Fibroblast of pulmonary artery (primary cell): ENCODE data around the gene ZNF189.

ENCODE experiments used
- DNase-seq: peaks from one replicate; pipeline ENCODE4 v3.0.0-alpha.2; 2010; ENCODE audit warnings: low read depth
- H3K4me3 ChIP-seq: replicated peaks from 2 replicates; pipeline ENCODE4 v1.5.1; 2011; ENCODE audit warnings: low read depth, mild to moderate bottlenecking, control low read depth, low read length, moderate library complexity
- TF ChIP-seq, protein P1 (sequence below): IDR thresholded peaks from 2 replicates; pipeline ENCODE4 v1.5.1; 2011; ENCODE audit warnings: mild to moderate bottlenecking, control low read depth, low read length, inconsistent platforms; ENCODE audit errors: missing control alignments

ZNF189 gene

DNA sequence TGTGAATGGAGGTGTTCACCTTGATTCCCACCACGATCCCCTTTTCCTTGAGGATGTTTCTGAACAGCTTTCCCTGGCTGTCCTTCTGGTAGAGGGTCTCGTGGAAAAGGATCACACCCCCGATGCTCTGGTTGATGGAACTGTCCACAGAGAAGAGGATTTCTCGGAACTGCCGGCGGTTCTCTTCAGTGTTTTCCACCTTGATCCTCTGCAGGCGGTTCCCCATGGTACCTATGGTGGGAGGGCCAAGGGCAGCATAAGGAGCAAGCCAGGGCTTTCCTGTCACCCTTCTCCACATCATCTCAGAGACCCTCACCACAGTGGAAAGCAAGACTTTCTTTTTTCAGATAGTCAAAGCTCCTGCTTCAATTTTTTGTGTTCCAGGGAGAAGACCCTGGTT lies 31.1 kb downstream of the ZNF189 start:
- TF ChIP-seq, protein P1, sequence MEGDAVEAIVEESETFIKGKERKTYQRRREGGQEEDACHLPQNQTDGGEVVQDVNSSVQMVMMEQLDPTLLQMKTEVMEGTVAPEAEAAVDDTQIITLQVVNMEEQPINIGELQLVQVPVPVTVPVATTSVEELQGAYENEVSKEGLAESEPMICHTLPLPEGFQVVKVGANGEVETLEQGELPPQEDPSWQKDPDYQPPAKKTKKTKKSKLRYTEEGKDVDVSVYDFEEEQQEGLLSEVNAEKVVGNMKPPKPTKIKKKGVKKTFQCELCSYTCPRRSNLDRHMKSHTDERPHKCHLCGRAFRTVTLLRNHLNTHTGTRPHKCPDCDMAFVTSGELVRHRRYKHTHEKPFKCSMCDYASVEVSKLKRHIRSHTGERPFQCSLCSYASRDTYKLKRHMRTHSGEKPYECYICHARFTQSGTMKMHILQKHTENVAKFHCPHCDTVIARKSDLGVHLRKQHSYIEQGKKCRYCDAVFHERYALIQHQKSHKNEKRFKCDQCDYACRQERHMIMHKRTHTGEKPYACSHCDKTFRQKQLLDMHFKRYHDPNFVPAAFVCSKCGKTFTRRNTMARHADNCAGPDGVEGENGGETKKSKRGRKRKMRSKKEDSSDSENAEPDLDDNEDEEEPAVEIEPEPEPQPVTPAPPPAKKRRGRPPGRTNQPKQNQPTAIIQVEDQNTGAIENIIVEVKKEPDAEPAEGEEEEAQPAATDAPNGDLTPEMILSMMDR = no peak
- DNase-seq = no peak
- no peak overlapping the region for H3K4me3 ChIP-seq

DNA sequence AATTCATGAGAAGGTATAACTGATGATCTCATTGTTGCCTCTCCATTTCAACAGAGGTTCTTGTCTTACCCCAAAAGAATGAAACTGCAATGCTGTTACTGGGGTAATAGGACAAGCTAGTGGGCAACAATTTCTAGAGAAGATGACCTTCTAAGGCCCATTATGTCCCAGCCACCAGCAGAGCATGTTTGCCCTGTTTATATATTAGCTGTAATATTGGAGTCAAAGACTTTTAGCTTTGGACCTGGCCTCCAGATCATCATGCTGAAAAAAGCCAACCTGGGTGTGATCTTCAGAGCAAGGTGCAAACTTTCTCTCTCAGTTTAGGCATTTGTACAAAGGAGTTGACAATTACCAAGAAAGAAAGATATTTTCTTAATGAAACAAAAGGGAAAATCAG lies 33.5 kb downstream of the ZNF189 start:
- TF ChIP-seq, protein P1 = no peak
- no peak overlapping the region for H3K4me3 ChIP-seq
- DNase-seq = no peak

DNA sequence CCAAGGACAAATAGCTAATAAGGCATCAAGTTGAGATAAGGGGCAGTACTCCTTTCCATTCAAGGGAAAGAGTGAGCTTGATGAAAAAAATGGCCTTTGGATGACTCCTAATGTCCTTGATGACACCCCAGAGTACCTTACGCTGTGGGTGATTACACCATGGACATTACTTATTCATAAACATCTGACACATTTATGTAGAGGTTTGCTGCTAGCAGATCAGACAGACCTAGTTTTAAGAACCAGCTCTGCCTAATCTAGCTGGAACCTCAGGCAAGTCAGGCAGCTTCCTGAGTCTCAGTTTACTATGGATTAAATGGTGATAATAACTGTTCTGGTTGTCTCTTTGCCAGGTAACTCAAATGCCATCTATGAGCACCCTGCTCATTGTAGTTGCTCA lies 34.1 kb downstream of the ZNF189 start:
- no peak for DNase-seq
- no peak overlapping the region for H3K4me3 ChIP-seq
- TF ChIP-seq, protein P1 = no peak

DNA sequence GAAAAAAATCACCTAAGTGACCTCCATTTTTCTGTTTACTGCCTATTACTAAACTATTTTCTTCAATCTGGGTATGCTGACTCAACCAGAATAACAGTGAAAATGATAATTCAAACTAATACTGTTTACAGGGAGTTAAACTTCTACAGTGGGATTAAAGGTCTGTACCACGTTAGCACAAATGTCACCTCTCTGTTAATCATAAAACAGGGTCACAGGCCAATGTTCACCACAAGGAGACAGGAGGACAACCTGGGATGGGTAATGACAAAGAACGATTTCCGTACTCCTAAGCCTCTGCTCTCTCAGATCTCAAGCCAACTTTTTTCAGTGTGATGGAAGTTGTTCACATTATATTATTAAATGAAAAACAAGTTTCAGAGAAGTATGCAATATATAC lies 34.6 kb downstream of the ZNF189 start:
- no peak overlapping the region for H3K4me3 ChIP-seq
- TF ChIP-seq, protein P1 = no peak
- no peak for DNase-seq

DNA sequence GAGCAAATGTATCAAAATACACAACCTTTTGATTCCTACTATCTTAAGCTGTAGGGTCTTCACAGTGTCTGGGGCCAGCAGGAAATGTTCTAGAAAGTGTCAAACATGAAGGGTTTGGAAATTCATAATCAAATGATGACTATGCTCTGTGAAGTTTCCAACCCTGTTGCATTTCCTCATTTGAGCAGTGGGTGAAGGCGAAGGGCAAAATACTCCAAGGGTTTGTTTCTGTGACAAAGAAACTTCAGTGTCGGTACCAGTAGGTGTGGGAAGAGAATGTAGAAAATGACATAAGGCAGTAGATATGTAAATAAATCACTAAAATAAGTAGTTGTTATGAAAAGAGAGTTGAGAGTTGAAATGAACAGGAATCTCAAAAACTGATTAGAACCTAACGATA lies 36.3 kb downstream of the ZNF189 start:
- TF ChIP-seq, protein P1 = no peak
- no peak overlapping the region for H3K4me3 ChIP-seq
- no peak for DNase-seq

DNA sequence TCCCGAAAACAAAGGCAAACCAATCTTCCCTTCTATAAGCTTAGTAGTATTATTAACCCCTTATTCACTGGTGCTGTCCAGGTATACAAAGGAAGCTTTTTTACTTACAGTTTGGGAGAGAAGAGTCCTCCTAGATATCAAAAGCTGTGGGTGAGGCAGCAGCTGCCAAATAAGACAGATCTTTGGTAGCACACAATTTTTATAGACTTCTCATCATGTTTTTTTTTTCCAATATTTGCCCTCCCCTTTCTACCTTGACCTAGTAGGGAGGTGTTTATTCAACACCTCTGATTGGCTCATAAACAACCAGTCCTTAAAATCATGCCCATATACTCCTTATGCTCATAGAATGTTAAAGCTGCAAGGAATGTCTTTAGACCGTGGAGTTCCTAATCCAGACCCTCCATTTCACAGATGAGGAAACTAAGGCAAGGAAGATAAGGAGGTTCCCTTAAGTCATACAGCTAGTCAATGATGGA lies 37.0 kb downstream of the ZNF189 start, which contains the start of gene ALDOB:
Gene ALDOB, minus strand, starts transcription at position 174 of the 479 bp plus-strand sequence. CDS start 4,887 bp downstream, outside the sequence.
- H3K4me3 ChIP-seq = no peak within 1 kb of the TSS
- no peak for DNase-seq
- TF ChIP-seq, protein P1 = no peak

DNA sequence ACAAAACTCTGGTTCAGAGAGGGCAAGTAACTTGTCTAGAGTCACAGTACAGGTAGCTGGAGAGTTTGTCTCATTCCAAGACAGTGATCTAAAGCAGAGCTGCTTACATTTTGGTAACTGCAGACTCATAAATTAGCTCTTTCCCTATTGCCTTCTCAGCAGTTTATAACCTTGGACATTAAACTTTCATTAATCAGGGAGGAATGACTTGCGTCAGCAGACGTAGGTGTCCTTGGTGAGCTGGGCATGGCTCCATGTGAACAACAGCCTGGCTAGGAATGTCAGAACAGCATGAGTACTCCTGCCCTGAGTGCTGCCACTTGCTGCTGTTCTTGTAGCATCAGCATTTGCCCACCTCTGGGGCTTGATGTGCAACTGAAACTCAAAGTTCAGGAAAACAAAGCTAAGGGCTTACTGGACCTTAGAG lies 39.2 kb downstream of the ZNF189 start:
- no peak overlapping the region for H3K4me3 ChIP-seq
- TF ChIP-seq, protein P1 = no peak
- no peak for DNase-seq
